Measurements from ENCODE around the gene OR10R2.
A peak's percentile ranks its signal among the peaks of the same experiment; 100 is the strongest.

Gene OR10R2

DNA sequence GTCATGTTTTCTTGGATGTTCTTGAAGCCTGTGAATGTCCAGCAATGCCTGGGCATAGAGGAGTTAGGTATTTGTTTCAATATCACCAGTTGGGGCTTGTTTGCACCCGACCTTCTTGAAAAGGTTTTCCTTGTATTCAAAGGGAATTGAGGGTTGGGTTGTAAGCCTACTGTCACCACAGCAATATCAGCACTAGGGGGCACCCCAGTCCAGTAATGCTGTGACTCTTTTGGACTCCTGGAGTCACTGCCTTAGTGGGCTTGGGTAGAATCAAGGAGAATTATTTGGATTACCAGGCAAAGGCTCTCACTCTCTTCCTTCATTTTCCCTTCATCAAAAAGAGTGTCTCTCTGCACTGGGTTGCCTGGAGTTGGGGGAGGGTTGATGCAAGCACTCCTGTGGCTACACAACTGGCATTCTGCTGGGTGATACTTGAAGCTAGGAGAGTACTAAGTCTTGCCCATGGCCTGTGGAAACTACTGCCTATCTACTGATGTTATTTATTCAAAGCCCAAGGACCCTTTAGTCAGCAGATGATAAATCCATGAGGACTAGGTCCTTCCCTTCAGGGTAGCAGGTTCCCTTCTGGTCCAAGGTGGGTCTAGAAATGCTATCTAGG, 34.5 kb downstream of the OR10R2 start:
- peak; percentile 90 for ATAC-seq

DNA sequence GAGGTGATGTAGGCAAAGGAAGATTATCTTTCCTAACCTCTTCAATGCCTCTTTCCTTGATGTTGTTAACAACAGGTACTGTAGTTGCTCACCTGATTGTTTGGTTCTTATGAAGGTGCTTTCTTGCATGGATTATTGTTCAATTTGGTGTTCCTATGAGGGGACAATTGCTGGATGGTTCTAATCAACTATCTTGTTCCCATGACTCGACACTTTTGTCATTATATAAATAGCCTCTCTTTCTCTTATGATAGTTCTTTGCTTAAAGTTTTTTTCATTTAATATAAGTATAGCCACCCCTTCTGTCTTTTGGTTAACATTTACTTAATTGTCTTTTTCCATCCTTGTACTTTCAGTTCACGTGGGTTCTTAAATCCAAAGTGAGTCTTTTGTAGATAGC, 35.5 kb downstream of the OR10R2 start:
- no peak for ATAC-seq
- TF ChIP-seq ZNF565 (CRISPR knock-in tag; conservative IDR thresholded peaks at IDR 0.05; ENCODE audit: low read depth) (no peak), CSDC2 (CRISPR knock-in tag; IDR thresholded peaks at IDR 0.05) (no peak), ZNF8 (CRISPR knock-in tag; IDR thresholded peaks at IDR 0.05) (no peak), ZFP30 (CRISPR knock-in tag; IDR thresholded peaks at IDR 0.05) (no peak), GLIS3 (CRISPR knock-in tag; IDR thresholded peaks at IDR 0.05) (no peak), ZNF70 (CRISPR knock-in tag; IDR thresholded peaks at IDR 0.05) (no peak), OSR1 (CRISPR knock-in tag; IDR thresholded peaks at IDR 0.05) (no peak), ZFP3 (CRISPR knock-in tag; IDR thresholded peaks at IDR 0.05) (no peak)
- TF ChIP-seq, protein P1, sequence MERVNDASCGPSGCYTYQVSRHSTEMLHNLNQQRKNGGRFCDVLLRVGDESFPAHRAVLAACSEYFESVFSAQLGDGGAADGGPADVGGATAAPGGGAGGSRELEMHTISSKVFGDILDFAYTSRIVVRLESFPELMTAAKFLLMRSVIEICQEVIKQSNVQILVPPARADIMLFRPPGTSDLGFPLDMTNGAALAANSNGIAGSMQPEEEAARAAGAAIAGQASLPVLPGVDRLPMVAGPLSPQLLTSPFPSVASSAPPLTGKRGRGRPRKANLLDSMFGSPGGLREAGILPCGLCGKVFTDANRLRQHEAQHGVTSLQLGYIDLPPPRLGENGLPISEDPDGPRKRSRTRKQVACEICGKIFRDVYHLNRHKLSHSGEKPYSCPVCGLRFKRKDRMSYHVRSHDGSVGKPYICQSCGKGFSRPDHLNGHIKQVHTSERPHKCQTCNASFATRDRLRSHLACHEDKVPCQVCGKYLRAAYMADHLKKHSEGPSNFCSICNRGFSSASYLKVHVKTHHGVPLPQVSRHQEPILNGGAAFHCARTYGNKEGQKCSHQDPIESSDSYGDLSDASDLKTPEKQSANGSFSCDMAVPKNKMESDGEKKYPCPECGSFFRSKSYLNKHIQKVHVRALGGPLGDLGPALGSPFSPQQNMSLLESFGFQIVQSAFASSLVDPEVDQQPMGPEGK (CRISPR knock-in tag; IDR thresholded peaks at IDR 0.05; ENCODE audit: borderline replicate concordance): no peak
- TF ChIP-seq, protein P2, sequence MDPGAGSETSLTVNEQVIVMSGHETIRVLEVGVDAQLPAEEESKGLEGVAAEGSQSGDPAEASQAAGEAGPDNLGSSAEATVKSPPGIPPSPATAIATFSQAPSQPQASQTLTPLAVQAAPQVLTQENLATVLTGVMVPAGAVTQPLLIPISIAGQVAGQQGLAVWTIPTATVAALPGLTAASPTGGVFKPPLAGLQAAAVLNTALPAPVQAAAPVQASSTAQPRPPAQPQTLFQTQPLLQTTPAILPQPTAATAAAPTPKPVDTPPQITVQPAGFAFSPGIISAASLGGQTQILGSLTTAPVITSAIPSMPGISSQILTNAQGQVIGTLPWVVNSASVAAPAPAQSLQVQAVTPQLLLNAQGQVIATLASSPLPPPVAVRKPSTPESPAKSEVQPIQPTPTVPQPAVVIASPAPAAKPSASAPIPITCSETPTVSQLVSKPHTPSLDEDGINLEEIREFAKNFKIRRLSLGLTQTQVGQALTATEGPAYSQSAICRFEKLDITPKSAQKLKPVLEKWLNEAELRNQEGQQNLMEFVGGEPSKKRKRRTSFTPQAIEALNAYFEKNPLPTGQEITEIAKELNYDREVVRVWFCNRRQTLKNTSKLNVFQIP (CRISPR knock-in tag; IDR thresholded peaks at IDR 0.05; ENCODE audit: borderline replicate concordance, low read depth): no peak

More for the DNA sequence above, 34.5 kb downstream of the OR10R2 start:
- no peak for TF ChIP-seq BACH2 (CRISPR knock-in tag; IDR thresholded peaks at IDR 0.05; ENCODE audit: borderline replicate concordance)
- no peak for TF ChIP-seq SNAI2 (CRISPR knock-in tag; IDR thresholded peaks at IDR 0.05)
- TF ChIP-seq ISL1 (CRISPR knock-in tag; IDR thresholded peaks at IDR 0.05): no peak
- TF ChIP-seq ARNTL (CRISPR knock-in tag; IDR thresholded peaks at IDR 0.05; ENCODE audit: borderline replicate concordance, low read depth): no peak
- TF ChIP-seq, protein P2 (CRISPR knock-in tag; IDR thresholded peaks at IDR 0.05; ENCODE audit: borderline replicate concordance, low read depth): no peak
- TF ChIP-seq CSDC2 (CRISPR knock-in tag; IDR thresholded peaks at IDR 0.05): no peak
- no peak for TF ChIP-seq TCF4 (CRISPR knock-in tag; IDR thresholded peaks at IDR 0.05; ENCODE audit: borderline replicate concordance)
- TF ChIP-seq, protein P3, sequence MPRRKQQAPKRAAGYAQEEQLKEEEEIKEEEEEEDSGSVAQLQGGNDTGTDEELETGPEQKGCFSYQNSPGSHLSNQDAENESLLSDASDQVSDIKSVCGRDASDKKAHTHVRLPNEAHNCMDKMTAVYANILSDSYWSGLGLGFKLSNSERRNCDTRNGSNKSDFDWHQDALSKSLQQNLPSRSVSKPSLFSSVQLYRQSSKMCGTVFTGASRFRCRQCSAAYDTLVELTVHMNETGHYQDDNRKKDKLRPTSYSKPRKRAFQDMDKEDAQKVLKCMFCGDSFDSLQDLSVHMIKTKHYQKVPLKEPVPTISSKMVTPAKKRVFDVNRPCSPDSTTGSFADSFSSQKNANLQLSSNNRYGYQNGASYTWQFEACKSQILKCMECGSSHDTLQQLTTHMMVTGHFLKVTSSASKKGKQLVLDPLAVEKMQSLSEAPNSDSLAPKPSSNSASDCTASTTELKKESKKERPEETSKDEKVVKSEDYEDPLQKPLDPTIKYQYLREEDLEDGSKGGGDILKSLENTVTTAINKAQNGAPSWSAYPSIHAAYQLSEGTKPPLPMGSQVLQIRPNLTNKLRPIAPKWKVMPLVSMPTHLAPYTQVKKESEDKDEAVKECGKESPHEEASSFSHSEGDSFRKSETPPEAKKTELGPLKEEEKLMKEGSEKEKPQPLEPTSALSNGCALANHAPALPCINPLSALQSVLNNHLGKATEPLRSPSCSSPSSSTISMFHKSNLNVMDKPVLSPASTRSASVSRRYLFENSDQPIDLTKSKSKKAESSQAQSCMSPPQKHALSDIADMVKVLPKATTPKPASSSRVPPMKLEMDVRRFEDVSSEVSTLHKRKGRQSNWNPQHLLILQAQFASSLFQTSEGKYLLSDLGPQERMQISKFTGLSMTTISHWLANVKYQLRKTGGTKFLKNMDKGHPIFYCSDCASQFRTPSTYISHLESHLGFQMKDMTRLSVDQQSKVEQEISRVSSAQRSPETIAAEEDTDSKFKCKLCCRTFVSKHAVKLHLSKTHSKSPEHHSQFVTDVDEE (CRISPR knock-in tag; IDR thresholded peaks at IDR 0.05): no peak
- TF ChIP-seq ZFP30 (CRISPR knock-in tag; IDR thresholded peaks at IDR 0.05): no peak
- TF ChIP-seq, protein P4, sequence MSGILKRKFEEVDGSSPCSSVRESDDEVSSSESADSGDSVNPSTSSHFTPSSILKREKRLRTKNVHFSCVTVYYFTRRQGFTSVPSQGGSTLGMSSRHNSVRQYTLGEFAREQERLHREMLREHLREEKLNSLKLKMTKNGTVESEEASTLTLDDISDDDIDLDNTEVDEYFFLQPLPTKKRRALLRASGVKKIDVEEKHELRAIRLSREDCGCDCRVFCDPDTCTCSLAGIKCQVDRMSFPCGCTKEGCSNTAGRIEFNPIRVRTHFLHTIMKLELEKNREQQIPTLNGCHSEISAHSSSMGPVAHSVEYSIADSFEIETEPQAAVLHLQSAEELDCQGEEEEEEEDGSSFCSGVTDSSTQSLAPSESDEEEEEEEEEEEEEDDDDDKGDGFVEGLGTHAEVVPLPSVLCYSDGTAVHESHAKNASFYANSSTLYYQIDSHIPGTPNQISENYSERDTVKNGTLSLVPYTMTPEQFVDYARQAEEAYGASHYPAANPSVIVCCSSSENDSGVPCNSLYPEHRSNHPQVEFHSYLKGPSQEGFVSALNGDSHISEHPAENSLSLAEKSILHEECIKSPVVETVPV (CRISPR knock-in tag; IDR thresholded peaks at IDR 0.05): no peak
- TF ChIP-seq ESRRG (CRISPR knock-in tag; IDR thresholded peaks at IDR 0.05): no peak
- TF ChIP-seq, protein P5, sequence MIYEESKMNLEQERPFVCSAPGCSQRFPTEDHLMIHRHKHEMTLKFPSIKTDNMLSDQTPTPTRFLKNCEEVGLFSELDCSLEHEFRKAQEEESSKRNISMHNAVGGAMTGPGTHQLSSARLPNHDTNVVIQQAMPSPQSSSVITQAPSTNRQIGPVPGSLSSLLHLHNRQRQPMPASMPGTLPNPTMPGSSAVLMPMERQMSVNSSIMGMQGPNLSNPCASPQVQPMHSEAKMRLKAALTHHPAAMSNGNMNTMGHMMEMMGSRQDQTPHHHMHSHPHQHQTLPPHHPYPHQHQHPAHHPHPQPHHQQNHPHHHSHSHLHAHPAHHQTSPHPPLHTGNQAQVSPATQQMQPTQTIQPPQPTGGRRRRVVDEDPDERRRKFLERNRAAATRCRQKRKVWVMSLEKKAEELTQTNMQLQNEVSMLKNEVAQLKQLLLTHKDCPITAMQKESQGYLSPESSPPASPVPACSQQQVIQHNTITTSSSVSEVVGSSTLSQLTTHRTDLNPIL (CRISPR knock-in tag; IDR thresholded peaks at IDR 0.05; ENCODE audit: low read depth): no peak
- no peak for TF ChIP-seq OSR1 (CRISPR knock-in tag; IDR thresholded peaks at IDR 0.05)
- TF ChIP-seq TOX (CRISPR knock-in tag; IDR thresholded peaks at IDR 0.05; ENCODE audit: borderline replicate concordance): no peak
- TF ChIP-seq RARB (CRISPR knock-in tag; IDR thresholded peaks at IDR 0.05): no peak
- TF ChIP-seq GLIS3 (CRISPR knock-in tag; IDR thresholded peaks at IDR 0.05): no peak
- no peak for TF ChIP-seq ZFP3 (CRISPR knock-in tag; IDR thresholded peaks at IDR 0.05)
- no peak for TF ChIP-seq ZC3H10 (CRISPR knock-in tag; IDR thresholded peaks at IDR 0.05)

Measured in SK-N-SH treated with all-trans-retinoic acid at 6 μM for 48 hours (cell line).